ENCODE measurements around the gene USP30.

The USP30 gene, protein sequence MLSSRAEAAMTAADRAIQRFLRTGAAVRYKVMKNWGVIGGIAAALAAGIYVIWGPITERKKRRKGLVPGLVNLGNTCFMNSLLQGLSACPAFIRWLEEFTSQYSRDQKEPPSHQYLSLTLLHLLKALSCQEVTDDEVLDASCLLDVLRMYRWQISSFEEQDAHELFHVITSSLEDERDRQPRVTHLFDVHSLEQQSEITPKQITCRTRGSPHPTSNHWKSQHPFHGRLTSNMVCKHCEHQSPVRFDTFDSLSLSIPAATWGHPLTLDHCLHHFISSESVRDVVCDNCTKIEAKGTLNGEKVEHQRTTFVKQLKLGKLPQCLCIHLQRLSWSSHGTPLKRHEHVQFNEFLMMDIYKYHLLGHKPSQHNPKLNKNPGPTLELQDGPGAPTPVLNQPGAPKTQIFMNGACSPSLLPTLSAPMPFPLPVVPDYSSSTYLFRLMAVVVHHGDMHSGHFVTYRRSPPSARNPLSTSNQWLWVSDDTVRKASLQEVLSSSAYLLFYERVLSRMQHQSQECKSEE
- 14.3 to 20.1 (median 19.4) reads per million in 3 donors for total RNA-seq

DNA sequence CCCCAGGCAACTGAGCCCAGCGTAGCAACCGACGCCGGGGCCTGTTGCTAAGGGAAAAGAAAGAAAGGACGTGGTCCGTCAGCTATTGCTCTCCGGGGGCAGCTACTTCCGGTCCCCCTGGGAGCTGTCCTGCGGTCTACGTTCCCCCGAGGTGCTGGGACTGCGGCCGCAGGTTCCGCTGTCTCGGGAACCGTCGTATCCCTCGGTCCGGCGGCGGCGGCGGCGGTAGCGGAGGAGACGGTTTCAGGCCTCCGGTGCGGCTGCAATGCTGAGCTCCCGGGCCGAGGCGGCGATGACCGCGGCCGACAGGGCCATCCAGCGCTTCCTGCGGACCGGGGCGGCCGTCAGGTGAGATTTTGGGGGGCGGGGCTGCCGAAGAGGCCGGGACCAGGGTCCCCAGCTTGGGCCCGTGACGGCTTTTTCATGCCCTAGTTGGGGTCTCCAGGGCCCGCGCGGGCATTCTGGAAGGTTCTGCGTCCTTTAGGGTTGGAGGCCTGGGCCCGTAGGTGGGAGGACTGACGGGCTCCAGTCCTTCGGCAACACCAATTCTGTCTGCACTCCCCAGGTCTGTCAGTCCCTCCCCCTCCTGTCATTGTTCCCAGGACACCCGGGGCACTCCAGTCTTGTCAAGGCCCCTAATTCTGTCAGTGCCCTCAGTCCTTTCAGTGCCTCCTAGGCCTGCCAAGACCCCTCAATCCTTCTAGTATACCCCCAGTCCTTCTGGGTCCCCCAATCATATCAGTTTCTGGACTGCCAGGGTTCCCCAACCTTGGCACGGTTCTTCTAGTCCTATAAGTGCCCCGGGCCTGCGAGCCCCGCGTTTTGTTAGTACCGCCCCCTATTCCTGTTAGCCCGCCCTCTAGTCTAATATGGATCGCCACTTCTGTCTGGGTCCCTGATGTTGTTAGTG lies at the start of gene USP30:
Gene USP30 (plus strand): TSS at position 163 of the 910 bp plus-strand sequence. CDS start 103 bp downstream, at position 266.
- Histone ChIP-seq H3K27ac (ENCODE audit: insufficient read depth, low read length, poor library complexity, severe bottlenecking) (peak within 1 kb of the TSS; percentile 79), H3K36me3 (ENCODE audit: control insufficient read depth, insufficient read depth, low read length) (no peaks in the 10 kb centered on the region), H3K4me1 (ENCODE audit: control insufficient read depth, insufficient read depth, low read length, poor library complexity, severe bottlenecking) (peaks cover 3% of the 10 kb centered on the region), H3K4me3 (ENCODE audit: insufficient read depth, low read depth, low read length, poor library complexity, severe bottlenecking) (peak within 1 kb of the TSS; percentile 92), H3K9me3 (ENCODE audit: control insufficient read depth, low read length) (no peaks in the 10 kb centered on the region), H3K27me3 (replicated peaks; ENCODE audit: control insufficient read depth, insufficient read depth, low read length, poor library complexity, severe bottlenecking) (no peaks in the 10 kb centered on the region)
- DNase-seq: peak; percentile 67 to 80 (median 72)

DNA sequence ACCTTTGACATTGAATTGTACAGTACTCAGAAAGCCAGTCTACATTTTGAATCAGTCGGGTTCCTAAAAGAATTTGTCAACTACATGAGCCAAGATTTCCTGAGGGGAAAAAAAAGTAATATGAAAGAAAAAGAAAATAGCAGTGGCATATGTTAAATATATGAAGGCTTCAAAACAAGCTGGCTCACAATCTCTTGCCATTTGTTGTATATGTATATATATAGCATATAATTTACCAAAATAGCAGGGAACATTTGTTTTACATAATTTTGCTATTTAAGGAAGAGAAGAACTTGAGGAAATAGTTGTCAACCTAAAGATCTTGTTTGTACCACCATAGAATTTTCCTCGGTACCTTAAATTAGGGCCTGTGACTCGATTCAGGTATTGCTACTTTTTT lies 48.4 kb upstream of the USP30 start:
- Histone ChIP-seq H3K36me3 (ENCODE audit: control insufficient read depth, insufficient read depth, low read length) (no peaks in the 10 kb centered on the region), H3K4me1 (ENCODE audit: control insufficient read depth, insufficient read depth, low read length, poor library complexity, severe bottlenecking) (no peaks in the 10 kb centered on the region), H3K27me3 (replicated peaks; ENCODE audit: control insufficient read depth, insufficient read depth, low read length, poor library complexity, severe bottlenecking) (no peaks in the 10 kb centered on the region), H3K27ac (ENCODE audit: insufficient read depth, low read length, poor library complexity, severe bottlenecking) (no peak overlapping the region), H3K4me3 (ENCODE audit: insufficient read depth, low read depth, low read length, poor library complexity, severe bottlenecking) (no peak overlapping the region), H3K9me3 (ENCODE audit: control insufficient read depth, low read length) (no peaks in the 10 kb centered on the region)
- no peak for DNase-seq

DNA sequence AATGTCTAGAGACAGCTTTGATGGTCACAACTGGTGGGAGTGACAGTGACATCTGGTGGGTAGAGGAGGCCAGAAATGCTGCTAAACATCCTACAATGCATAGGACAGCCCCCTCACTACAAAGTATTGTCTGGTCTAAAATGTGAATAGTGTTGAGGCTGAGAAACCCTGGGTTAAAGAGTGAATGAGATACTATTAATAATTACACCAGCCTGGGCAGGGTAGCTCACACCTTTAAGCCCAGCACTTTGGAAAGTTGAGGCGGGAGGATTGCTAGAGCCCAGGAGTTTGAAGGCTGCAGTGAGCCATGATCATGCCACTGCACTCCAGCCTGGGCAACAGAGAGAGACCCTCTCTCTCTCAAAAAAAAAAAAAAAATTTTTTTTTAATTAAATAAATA lies 42.6 kb upstream of the USP30 start:
- Histone ChIP-seq H3K27ac (ENCODE audit: insufficient read depth, low read length, poor library complexity, severe bottlenecking) (no peak overlapping the region), H3K4me1 (ENCODE audit: control insufficient read depth, insufficient read depth, low read length, poor library complexity, severe bottlenecking) (no peaks in the 10 kb centered on the region), H3K36me3 (ENCODE audit: control insufficient read depth, insufficient read depth, low read length) (no peaks in the 10 kb centered on the region), H3K27me3 (replicated peaks; ENCODE audit: control insufficient read depth, insufficient read depth, low read length, poor library complexity, severe bottlenecking) (no peaks in the 10 kb centered on the region), H3K4me3 (ENCODE audit: insufficient read depth, low read depth, low read length, poor library complexity, severe bottlenecking) (no peak overlapping the region), H3K9me3 (ENCODE audit: control insufficient read depth, low read length) (no peaks in the 10 kb centered on the region)
- DNase-seq: no peak

DNA sequence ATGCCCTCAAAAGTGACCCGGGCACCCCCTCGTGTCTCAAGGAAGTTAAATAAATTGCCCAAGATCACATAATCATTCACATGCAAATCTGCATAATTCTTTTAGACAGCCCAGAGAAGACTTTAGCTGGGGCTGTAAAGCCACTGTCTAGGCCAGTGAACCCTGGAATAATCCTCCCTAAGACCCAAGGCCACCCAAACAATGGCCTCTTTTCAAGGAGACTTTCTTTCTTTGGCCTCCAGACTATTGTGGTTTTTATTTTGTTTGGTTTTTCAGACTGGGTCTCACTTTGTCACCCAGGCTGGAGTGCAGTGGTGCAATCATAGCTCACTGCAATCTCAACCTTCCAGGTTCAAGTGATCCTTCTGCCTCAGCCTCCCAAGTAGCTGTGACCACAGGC lies 42.1 kb upstream of the USP30 start:
- Histone ChIP-seq H3K4me3 (ENCODE audit: insufficient read depth, low read depth, low read length, poor library complexity, severe bottlenecking) (no peak overlapping the region), H3K27ac (ENCODE audit: insufficient read depth, low read length, poor library complexity, severe bottlenecking) (no peak overlapping the region), H3K36me3 (ENCODE audit: control insufficient read depth, insufficient read depth, low read length) (no peaks in the 10 kb centered on the region), H3K27me3 (replicated peaks; ENCODE audit: control insufficient read depth, insufficient read depth, low read length, poor library complexity, severe bottlenecking) (no peaks in the 10 kb centered on the region), H3K9me3 (ENCODE audit: control insufficient read depth, low read length) (no peaks in the 10 kb centered on the region), H3K4me1 (ENCODE audit: control insufficient read depth, insufficient read depth, low read length, poor library complexity, severe bottlenecking) (no peaks in the 10 kb centered on the region)
- DNase-seq: no peak

DNA sequence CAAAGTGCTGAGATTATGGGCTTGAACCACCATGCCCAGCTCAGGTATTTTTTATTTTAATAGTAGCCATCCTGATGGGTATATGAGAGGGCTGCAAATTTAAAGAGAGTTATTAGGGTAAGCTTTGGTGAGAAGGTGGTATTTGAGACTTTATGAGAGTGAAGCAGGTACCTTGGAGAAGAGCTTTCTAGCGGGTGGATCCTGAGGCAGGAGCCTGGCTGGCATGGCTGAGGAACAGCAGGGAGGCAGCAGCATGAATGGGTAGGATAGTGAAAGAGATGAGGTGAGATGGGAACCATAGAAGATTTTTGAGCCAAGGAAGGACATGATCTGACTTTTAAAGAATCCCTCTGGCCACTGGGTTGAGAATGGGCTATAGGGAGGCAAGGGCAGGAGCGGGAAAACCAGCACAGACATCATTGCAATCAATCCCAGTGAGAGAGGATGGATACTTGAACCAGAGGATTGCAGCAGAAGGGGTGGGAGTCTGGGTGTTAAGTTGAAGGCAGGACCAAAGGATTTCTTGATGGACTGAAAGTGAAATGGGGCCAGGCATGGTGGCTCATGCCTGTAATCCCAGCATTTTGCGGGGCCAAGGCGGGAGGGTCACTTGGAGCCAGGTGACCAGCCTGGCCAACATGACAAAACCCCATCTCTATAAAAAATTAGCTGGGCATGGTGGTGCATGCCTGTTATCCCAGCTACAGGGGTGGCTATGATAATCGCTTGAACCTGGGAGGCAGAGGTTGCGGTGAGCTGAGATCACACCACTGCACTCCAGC lies 37.2 kb upstream of the USP30 start:
- Histone ChIP-seq H3K9me3 (ENCODE audit: control insufficient read depth, low read length) (no peaks in the 10 kb centered on the region), H3K27ac (ENCODE audit: insufficient read depth, low read length, poor library complexity, severe bottlenecking) (no peak overlapping the region), H3K4me1 (ENCODE audit: control insufficient read depth, insufficient read depth, low read length, poor library complexity, severe bottlenecking) (no peaks in the 10 kb centered on the region), H3K4me3 (ENCODE audit: insufficient read depth, low read depth, low read length, poor library complexity, severe bottlenecking) (no peak overlapping the region), H3K36me3 (ENCODE audit: control insufficient read depth, insufficient read depth, low read length) (no peaks in the 10 kb centered on the region), H3K27me3 (replicated peaks; ENCODE audit: control insufficient read depth, insufficient read depth, low read length, poor library complexity, severe bottlenecking) (peaks cover 5% of the 10 kb centered on the region)
- DNase-seq: no peak

DNA sequence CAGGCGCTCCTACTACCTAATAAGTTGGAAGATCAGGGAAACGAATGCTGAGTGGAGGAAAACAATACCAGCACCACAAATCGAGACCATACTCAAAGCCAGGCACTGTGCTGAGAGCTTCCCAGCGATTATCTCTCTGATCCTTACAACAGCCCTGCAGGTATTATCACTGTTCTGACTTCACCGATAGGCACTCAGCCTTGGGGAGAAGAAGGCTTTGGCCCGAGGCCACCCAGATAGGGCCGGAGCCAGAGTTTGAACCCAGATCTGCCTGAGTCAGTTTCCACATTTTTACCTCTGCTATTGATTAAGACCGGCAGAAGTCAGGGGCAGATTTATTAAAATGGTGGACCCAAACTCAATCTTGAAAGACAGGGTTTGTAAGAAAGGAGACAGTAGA lies 36.4 kb upstream of the USP30 start:
- Histone ChIP-seq H3K4me1 (ENCODE audit: control insufficient read depth, insufficient read depth, low read length, poor library complexity, severe bottlenecking) (peaks cover 4% of the 10 kb centered on the region), H3K4me3 (ENCODE audit: insufficient read depth, low read depth, low read length, poor library complexity, severe bottlenecking) (no peak overlapping the region), H3K9me3 (ENCODE audit: control insufficient read depth, low read length) (no peaks in the 10 kb centered on the region), H3K27me3 (replicated peaks; ENCODE audit: control insufficient read depth, insufficient read depth, low read length, poor library complexity, severe bottlenecking) (peaks cover 7% of the 10 kb centered on the region), H3K36me3 (ENCODE audit: control insufficient read depth, insufficient read depth, low read length) (no peaks in the 10 kb centered on the region), H3K27ac (ENCODE audit: insufficient read depth, low read length, poor library complexity, severe bottlenecking) (no peak overlapping the region)
- DNase-seq: no peak

DNA sequence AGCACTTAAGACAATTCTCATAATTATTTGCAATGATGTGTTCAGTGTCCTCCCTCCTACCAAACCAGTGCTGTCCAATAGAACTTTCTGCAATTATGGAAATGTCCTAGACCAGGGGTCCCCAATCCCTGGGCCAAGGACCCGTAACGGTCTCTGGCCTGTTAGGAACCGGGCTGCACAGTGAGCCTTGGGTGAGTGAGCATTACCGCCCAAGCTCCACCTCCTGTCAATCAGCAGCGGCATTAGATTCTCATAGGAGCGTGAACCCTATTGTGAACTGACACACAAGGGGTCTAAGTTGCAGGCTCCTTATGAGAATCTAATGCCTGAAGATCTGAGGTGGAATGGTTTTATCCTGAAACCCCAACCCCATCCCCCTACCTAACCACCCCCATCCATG lies 35.4 kb upstream of the USP30 start:
- Histone ChIP-seq H3K4me3 (ENCODE audit: insufficient read depth, low read depth, low read length, poor library complexity, severe bottlenecking) (no peak overlapping the region), H3K27me3 (replicated peaks; ENCODE audit: control insufficient read depth, insufficient read depth, low read length, poor library complexity, severe bottlenecking) (peaks cover 9% of the 10 kb centered on the region), H3K4me1 (ENCODE audit: control insufficient read depth, insufficient read depth, low read length, poor library complexity, severe bottlenecking) (peaks cover 4% of the 10 kb centered on the region)

DNA sequence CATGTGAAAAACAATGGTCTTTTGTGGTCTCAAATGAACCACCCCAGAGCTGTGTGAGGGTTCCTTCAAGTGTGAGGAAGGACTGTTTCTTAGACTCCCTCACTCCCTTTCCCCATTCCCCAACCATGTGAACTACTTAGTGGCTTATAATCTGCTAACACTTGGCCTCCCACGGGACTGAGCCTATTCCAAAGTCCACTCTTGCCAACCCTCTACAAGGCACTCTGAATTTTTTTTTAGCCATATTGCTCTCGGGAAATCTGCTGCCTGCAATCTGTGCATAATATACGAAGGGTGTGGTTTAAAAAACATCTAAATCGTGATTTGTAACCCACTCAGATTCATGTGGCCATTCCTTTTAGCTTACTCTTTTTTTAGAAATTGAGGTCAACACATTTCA lies 34.1 kb upstream of the USP30 start:
- peaks cover 4% of the 10 kb centered on the region for H3K4me1 ChIP-seq (ENCODE audit: control insufficient read depth, insufficient read depth, low read length, poor library complexity, severe bottlenecking)
- H3K4me3 ChIP-seq (ENCODE audit: insufficient read depth, low read depth, low read length, poor library complexity, severe bottlenecking): no peak overlapping the region
- no peaks in the 10 kb centered on the region for H3K9me3 ChIP-seq (ENCODE audit: control insufficient read depth, low read length)
- peaks cover 10% of the 10 kb centered on the region for H3K27me3 ChIP-seq (replicated peaks; ENCODE audit: control insufficient read depth, insufficient read depth, low read length, poor library complexity, severe bottlenecking)
- H3K27ac ChIP-seq (ENCODE audit: insufficient read depth, low read length, poor library complexity, severe bottlenecking): no peak overlapping the region
- no peaks in the 10 kb centered on the region for H3K36me3 ChIP-seq (ENCODE audit: control insufficient read depth, insufficient read depth, low read length)
- no peak for DNase-seq

More for the DNA sequence above, 35.4 kb upstream of the USP30 start:
- Histone ChIP-seq H3K9me3 (ENCODE audit: control insufficient read depth, low read length) (no peaks in the 10 kb centered on the region), H3K27ac (ENCODE audit: insufficient read depth, low read length, poor library complexity, severe bottlenecking) (no peak overlapping the region), H3K36me3 (ENCODE audit: control insufficient read depth, insufficient read depth, low read length) (no peaks in the 10 kb centered on the region)
- no peak for DNase-seq

DNA sequence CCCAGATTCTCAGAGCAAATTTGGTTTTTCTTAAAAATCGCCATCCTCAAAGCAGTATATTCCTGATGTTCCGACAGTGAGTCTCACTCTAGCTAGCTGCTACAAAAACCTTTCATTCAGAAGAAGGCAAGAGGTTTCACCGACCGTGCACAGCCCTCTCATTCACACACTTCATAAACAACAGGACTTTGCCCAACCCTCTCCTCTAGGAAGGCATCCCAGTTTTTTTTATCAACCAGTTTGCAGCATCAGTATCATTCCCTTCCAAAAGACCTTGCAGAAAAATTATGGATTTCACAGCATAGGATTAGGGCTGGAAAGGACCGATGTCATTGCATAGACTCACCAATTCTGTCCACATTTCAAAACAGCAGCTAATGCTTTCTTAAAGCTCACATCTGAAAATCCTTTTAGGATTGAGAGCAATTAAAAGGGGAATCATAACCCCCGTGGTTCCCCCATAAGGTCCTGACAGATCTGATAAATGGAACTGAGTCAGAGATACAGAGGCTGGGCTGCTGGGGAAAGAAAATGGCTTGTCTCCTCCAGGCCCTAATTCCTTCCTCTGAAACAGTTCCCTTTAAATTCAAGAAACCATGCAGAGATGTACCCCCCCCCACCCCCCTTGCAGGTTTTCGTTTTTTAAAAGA lies 32.1 kb upstream of the USP30 start:
- H3K36me3 ChIP-seq (ENCODE audit: control insufficient read depth, insufficient read depth, low read length): no peaks in the 10 kb centered on the region
- peaks cover 10% of the 10 kb centered on the region for H3K27me3 ChIP-seq (replicated peaks; ENCODE audit: control insufficient read depth, insufficient read depth, low read length, poor library complexity, severe bottlenecking)
- H3K4me3 ChIP-seq (ENCODE audit: insufficient read depth, low read depth, low read length, poor library complexity, severe bottlenecking): no peak overlapping the region
- no peak for DNase-seq
- H3K27ac ChIP-seq (ENCODE audit: insufficient read depth, low read length, poor library complexity, severe bottlenecking): no peak overlapping the region
- no peaks in the 10 kb centered on the region for H3K9me3 ChIP-seq (ENCODE audit: control insufficient read depth, low read length)
- peaks cover 4% of the 10 kb centered on the region for H3K4me1 ChIP-seq (ENCODE audit: control insufficient read depth, insufficient read depth, low read length, poor library complexity, severe bottlenecking)
